Measurements from ENCODE around the gene ERFE. TPM values are rescaled to one million over a fixed set of nuclear protein-coding genes. Genes with fewer than 3 reads are reported as not detected.

The ERFE gene
- total RNA-seq, 1 donor = 1.8 TPM

DNA sequence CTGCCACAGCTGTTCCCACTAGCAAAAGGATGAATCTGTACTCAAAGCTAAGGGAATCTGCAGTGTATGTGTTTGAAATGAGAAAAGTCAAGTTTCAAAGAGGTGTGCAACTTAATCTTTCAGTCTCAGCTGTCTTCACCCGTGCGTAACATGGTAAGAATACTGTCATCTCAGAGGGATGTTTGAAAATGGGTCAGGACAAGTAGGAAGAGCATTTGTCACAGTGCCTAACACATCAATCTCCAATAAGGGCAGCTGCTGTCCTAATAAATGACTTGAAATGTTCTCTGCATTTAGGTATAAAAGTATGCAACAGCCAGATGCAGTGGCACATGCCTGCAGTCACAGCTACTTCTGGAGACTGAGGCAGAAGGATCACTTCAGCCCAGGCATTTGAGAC is 31.7 kb downstream of the ERFE start:
- peaks cover 28% of the 10 kb centered on the region for H3K79me2 ChIP-seq (ENCODE audit: insufficient read depth, low read length)
- H2AFZ ChIP-seq (ENCODE audit: low read length) = no peak overlapping the region
- H4K20me1 ChIP-seq (ENCODE audit: insufficient read depth, low read length) = peaks cover 14% of the 10 kb centered on the region
- no peak for DNase-seq (ENCODE audit: insufficient read length, low spot score, missing footprints)
- no peak overlapping the region for H3K4me2 ChIP-seq (ENCODE audit: insufficient read depth, low read length)
- no peak overlapping the region for H3K27ac ChIP-seq (ENCODE audit: low read depth, low read length)
- TF ChIP-seq, protein P1, sequence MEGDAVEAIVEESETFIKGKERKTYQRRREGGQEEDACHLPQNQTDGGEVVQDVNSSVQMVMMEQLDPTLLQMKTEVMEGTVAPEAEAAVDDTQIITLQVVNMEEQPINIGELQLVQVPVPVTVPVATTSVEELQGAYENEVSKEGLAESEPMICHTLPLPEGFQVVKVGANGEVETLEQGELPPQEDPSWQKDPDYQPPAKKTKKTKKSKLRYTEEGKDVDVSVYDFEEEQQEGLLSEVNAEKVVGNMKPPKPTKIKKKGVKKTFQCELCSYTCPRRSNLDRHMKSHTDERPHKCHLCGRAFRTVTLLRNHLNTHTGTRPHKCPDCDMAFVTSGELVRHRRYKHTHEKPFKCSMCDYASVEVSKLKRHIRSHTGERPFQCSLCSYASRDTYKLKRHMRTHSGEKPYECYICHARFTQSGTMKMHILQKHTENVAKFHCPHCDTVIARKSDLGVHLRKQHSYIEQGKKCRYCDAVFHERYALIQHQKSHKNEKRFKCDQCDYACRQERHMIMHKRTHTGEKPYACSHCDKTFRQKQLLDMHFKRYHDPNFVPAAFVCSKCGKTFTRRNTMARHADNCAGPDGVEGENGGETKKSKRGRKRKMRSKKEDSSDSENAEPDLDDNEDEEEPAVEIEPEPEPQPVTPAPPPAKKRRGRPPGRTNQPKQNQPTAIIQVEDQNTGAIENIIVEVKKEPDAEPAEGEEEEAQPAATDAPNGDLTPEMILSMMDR (IDR thresholded peaks at IDR 0.05; ENCODE audit: extremely low read depth, low read depth, low read length) = no peak
- H3K9me3 ChIP-seq (ENCODE audit: low read depth, low read length) = no peaks in the 10 kb centered on the region
- no peak overlapping the region for H3K4me3 ChIP-seq (ENCODE audit: insufficient read depth, low read length)
- H3K27me3 ChIP-seq (ENCODE audit: insufficient read depth, low read length) = no peaks in the 10 kb centered on the region
- H3K4me1 ChIP-seq (ENCODE audit: insufficient read depth, low read length) = no peaks in the 10 kb centered on the region
- H3K36me3 ChIP-seq (ENCODE audit: insufficient read depth, low read length) = peaks cover 78% of the 10 kb centered on the region

DNA sequence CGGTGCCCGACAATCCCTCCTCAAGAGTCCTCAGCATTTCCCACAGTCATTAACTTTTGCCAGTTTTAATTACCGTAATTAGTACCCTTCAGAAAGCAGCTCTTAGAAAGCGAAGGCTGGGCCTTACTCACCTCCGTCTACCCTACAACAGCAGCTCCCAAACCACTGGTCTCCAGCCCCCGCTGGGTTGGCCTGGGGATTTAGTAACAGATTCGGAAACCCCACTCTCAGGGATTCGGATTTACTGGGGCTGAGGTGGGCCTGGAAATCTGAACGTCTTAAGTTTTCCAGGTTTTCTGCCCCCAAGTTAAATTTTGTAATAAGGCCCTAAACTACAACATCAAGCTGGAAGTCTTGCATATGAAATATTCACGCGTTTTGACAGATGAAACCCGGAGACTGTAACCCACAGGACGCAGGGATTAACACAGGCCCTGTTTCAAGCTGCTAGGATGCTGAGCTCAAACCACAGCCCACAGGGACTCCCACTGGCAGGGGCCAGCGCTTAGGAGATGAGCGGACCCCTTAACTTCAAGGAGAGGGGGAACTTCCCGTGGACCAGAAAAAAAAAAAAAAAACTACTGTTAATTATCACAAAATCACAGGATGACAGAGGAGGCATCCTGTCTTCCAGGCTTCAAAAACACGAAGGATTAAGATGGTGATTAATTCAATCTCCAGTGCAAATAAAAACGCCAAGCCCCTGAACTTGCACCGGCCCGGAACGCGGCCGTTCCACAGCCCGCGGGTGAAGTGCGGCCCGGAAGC is 43.7 kb downstream of the ERFE start:
- Histone ChIP-seq H3K9me3 (ENCODE audit: low read depth, low read length) (no peaks in the 10 kb centered on the region), H3K36me3 (ENCODE audit: insufficient read depth, low read length) (no peaks in the 10 kb centered on the region), H2AFZ (ENCODE audit: low read length) (peak overlapping the region; percentile 49), H3K79me2 (ENCODE audit: insufficient read depth, low read length) (peaks cover 59% of the 10 kb centered on the region), H3K4me3 (ENCODE audit: insufficient read depth, low read length) (peak overlapping the region; percentile 85), H4K20me1 (ENCODE audit: insufficient read depth, low read length) (peaks cover 43% of the 10 kb centered on the region), H3K4me1 (ENCODE audit: insufficient read depth, low read length) (peaks cover 20% of the 10 kb centered on the region), H3K27ac (ENCODE audit: low read depth, low read length) (peak overlapping the region; percentile 81), H3K27me3 (ENCODE audit: insufficient read depth, low read length) (peaks cover 16% of the 10 kb centered on the region), H3K4me2 (ENCODE audit: insufficient read depth, low read length) (peak overlapping the region; percentile 94)
- peak; percentile 94 for DNase-seq (ENCODE audit: insufficient read length, low spot score, missing footprints)
- TF ChIP-seq, protein P1 (IDR thresholded peaks at IDR 0.05; ENCODE audit: extremely low read depth, low read depth, low read length) = no peak

DNA sequence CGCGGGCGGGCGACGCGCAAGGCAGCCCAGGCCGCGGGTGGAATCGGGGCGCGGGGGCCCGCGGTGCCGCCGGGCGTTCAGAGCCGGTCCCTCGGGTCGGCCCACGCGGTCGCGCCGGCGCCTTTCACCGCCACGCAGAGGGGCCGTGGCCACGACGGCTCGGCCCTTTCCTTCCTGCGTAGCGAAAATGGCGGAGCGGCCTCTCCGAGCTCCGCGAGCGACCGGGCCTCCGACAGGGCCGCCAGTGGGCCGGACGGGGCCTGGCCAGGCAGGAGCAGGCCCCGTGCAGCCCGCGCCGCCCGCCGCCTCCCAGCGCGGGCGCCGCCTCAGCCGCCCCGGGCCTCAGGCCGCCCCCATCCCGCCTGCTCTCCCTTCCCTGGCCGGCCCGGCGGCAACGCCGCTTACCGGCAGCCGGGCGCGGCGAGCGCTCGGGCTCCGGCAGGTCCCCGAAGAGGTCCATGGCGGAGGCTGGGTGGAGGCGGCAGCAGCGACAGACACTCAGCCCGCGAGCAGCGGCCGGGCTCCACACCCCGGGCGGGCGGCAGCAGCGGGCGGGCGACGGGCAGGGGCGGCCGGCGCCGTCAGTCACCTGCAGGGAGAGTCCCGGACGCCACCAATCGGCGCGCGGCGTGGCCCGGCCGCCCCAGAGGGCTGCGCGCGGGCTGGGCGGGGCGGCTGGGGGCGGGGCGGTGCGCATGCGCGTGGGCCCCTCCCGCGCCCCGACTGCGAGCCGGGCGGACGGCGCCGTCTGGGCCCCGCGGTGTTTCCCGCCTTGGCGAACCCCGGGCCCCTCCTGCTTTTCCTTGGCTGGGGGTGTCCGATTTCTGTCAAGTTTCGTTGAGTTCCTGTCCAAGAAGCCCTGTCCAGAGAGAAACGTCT is 44.6 kb downstream of the ERFE start, which contains the start of gene ILKAP:
Gene ILKAP (minus strand): TSS at position 602 of the 879 bp plus-strand sequence. CDS start 142 bp downstream, at position 460.
- peak; percentile 100 for DNase-seq (ENCODE audit: insufficient read length, low spot score, missing footprints)
- peaks cover 20% of the 10 kb centered on the region for H3K4me1 ChIP-seq (ENCODE audit: insufficient read depth, low read length)
- H3K4me3 ChIP-seq (ENCODE audit: insufficient read depth, low read length) = peak within 1 kb of the TSS; percentile 85
- peak within 1 kb of the TSS; percentile 94 for H3K4me2 ChIP-seq (ENCODE audit: insufficient read depth, low read length)
- H3K27me3 ChIP-seq (ENCODE audit: insufficient read depth, low read length) = peaks cover 24% of the 10 kb centered on the region
- peak within 1 kb of the TSS; percentile 81 for H3K27ac ChIP-seq (ENCODE audit: low read depth, low read length)
- H4K20me1 ChIP-seq (ENCODE audit: insufficient read depth, low read length) = peaks cover 39% of the 10 kb centered on the region
- peaks cover 51% of the 10 kb centered on the region for H3K79me2 ChIP-seq (ENCODE audit: insufficient read depth, low read length)
- TF ChIP-seq, protein P1 (IDR thresholded peaks at IDR 0.05; ENCODE audit: extremely low read depth, low read depth, low read length) = no peak
- no peaks in the 10 kb centered on the region for H3K9me3 ChIP-seq (ENCODE audit: low read depth, low read length)
- H3K36me3 ChIP-seq (ENCODE audit: insufficient read depth, low read length) = no peaks in the 10 kb centered on the region
- peak within 1 kb of the TSS; percentile 100 for H2AFZ ChIP-seq (ENCODE audit: low read length)
